ENCODE data around the gene ARHGEF28. TPM values are rescaled to one million over a fixed set of nuclear protein-coding genes. Genes with fewer than 3 reads are reported as not detected.

Gene ARHGEF28
- polyA plus RNA-seq, 3 donors: not detected

- H3K4me2 ChIP-seq (replicated peaks; ENCODE audit: extremely low read depth, low read length, poor library complexity, severe bottlenecking): no peak overlapping the region
- no peaks in the 10 kb centered on the region for H3K79me2 ChIP-seq (ENCODE audit: insufficient read depth, low read length)
- no peak overlapping the region for H3K27ac ChIP-seq (ENCODE audit: low read depth in 1 of 2, low read length in 2 of 2)
- no peaks in the 10 kb centered on the region for H3K27me3 ChIP-seq (ENCODE audit: control insufficient read depth in 2 of 2, insufficient read depth in 2 of 2, low read length in 2 of 2)
- peaks cover 19 to 53% of the 10 kb centered on the region in 2 donors for H3K4me1 ChIP-seq (ENCODE audit: control insufficient read depth in 1 of 2, insufficient read depth in 2 of 2, low read length in 2 of 2)
- no peak overlapping the region for H3K9ac ChIP-seq (ENCODE audit: insufficient read depth, low read length, poor library complexity, severe bottlenecking)
- Mint-ChIP-seq H3K27ac (no peak overlapping the region), H3K4me3 (no peak overlapping the region), H3K36me3 (no peaks in the 10 kb centered on the region), H3K4me1 (peaks cover 49% of the 10 kb centered on the region), H3K9me3 (no peaks in the 10 kb centered on the region), H3K27me3 (ENCODE audit: low read depth in 3 of 3) (peaks cover 0 to 2% (median 0%) of the 10 kb centered on the region in 3 donors)
- no peak overlapping the region for H3K4me3 ChIP-seq (replicated peaks in 1 of 3; ENCODE audit: low read depth in 2 of 3, low read length in 3 of 3)
- WGBS (ENCODE audit: insufficient coverage): 63% methylated on average over 1 of the region's 1 CpG
- no peak for TF ChIP-seq CTCF (IDR thresholded peaks at IDR 0.05)
- H4K20me1 ChIP-seq (ENCODE audit: insufficient read depth, low read length): no peaks in the 10 kb centered on the region
- peak overlapping the region; percentile 37 for H2AFZ ChIP-seq (ENCODE audit: insufficient read depth, low read depth, low read length, poor library complexity, severe bottlenecking)
- H3K36me3 ChIP-seq (replicated peaks in 1 of 2; ENCODE audit: control insufficient read depth in 1 of 2, insufficient read depth in 2 of 2, low read length in 2 of 2): no peaks in the 10 kb centered on the region
- no peak for DNase-seq
- intact Hi-C loops (cut with micrococcal nuclease): no loop called here
- H3K9me3 ChIP-seq (replicated peaks in 1 of 2; ENCODE audit: control insufficient read depth in 1 of 2, insufficient read depth in 1 of 2, low read length in 2 of 2): no peaks in the 10 kb centered on the region
Measured at GRCh38 chr5:73865315-73865714, 239.3 kb downstream of the ARHGEF28 start.

GRCh38 chr5:73867345-73868335, 241.6 kb downstream of the ARHGEF28 start:
- Mint-ChIP-seq H3K9me3 (no peaks in the 10 kb centered on the region), H3K4me3 (no peak overlapping the region), H3K4me1 (peaks cover 31% of the 10 kb centered on the region), H3K27me3 (ENCODE audit: low read depth in 3 of 3) (peaks cover 0 to 2% (median 0%) of the 10 kb centered on the region in 3 donors), H3K36me3 (no peaks in the 10 kb centered on the region), H3K27ac (no peak overlapping the region)
- Histone ChIP-seq H3K79me2 (ENCODE audit: insufficient read depth, low read length) (no peaks in the 10 kb centered on the region), H3K4me1 (ENCODE audit: control insufficient read depth in 1 of 2, insufficient read depth in 2 of 2, low read length in 2 of 2) (peaks cover 5 to 30% of the 10 kb centered on the region in 2 donors), H4K20me1 (ENCODE audit: insufficient read depth, low read length) (no peaks in the 10 kb centered on the region), H3K27me3 (ENCODE audit: control insufficient read depth in 2 of 2, insufficient read depth in 2 of 2, low read length in 2 of 2) (no peaks in the 10 kb centered on the region), H3K4me3 (replicated peaks in 1 of 3; ENCODE audit: low read depth in 2 of 3, low read length in 3 of 3) (no peak overlapping the region), H2AFZ (ENCODE audit: insufficient read depth, low read depth, low read length, poor library complexity, severe bottlenecking) (no peak overlapping the region), H3K27ac (ENCODE audit: low read depth in 1 of 2, low read length in 2 of 2) (no peak overlapping the region), H3K9me3 (replicated peaks in 1 of 2; ENCODE audit: control insufficient read depth in 1 of 2, insufficient read depth in 1 of 2, low read length in 2 of 2) (no peaks in the 10 kb centered on the region), H3K9ac (ENCODE audit: insufficient read depth, low read length, poor library complexity, severe bottlenecking) (no peak overlapping the region), H3K4me2 (replicated peaks; ENCODE audit: extremely low read depth, low read length, poor library complexity, severe bottlenecking) (no peak overlapping the region), H3K36me3 (replicated peaks in 1 of 2; ENCODE audit: control insufficient read depth in 1 of 2, insufficient read depth in 2 of 2, low read length in 2 of 2) (no peaks in the 10 kb centered on the region)
- intact Hi-C loops (cut with micrococcal nuclease): no loop called here
- no peak for DNase-seq
- no CpG with 5 or more reads among the region's 5 CpGs for WGBS (ENCODE audit: insufficient coverage)
- TF ChIP-seq CTCF (IDR thresholded peaks at IDR 0.05): no peak

Measured in CD14-positive monocyte (primary cell).